ENCODE measurements around the gene OBSL1.

The OBSL1 gene

DNA sequence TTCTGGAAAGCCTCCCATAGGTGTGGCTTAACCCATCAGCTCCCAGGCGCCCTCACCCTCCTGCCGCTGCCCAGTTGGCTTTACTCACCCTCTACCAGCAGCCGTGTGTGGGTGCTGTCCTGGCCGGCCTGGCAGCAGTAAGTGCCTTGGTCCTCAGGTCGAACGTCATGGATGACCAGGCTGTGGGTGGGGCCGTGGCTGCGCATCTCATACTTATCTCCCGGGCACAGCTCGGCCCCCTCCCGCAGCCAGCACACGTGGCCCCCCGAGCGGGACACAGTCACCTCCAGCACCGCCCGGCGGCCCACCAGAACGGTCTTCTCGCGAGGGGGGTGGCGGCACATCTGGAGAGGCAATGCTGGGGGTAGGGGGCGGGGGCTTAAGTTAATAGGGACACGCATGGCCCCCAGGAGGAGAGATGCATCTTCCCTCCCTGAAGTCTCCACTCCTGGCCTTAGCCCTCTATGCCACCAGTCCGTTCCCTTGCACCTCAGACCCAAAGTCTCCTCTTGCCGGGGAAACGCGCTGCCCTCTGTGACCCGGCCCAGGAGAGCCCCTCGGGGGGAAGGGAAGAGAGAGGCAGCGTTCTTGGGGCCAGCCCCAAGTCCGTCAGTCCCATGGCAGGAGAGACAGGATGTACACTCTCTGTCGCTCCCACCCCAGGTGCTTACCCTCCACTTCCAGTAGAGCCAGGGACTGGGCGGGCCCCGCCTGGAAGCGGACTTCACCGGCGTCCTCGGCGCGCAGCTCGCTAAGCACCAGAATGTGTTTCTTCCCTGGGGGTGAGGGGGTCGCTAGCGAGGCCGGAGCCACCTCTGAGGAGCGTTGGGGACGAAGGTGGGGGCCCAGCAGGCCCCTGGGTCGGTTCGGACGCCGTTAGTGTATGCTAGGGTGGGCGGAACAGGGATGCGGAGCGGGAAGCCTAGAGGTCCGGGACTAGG is 19.6 kb downstream of the OBSL1 start:
- H3K27me3 Mint-ChIP-seq (ENCODE audit: low read depth, poor library complexity), result peaks cover 58% of the 10 kb centered on the region
- no peaks in the 10 kb centered on the region for H3K9me3 Mint-ChIP-seq
- TF ChIP-seq, protein P1, sequence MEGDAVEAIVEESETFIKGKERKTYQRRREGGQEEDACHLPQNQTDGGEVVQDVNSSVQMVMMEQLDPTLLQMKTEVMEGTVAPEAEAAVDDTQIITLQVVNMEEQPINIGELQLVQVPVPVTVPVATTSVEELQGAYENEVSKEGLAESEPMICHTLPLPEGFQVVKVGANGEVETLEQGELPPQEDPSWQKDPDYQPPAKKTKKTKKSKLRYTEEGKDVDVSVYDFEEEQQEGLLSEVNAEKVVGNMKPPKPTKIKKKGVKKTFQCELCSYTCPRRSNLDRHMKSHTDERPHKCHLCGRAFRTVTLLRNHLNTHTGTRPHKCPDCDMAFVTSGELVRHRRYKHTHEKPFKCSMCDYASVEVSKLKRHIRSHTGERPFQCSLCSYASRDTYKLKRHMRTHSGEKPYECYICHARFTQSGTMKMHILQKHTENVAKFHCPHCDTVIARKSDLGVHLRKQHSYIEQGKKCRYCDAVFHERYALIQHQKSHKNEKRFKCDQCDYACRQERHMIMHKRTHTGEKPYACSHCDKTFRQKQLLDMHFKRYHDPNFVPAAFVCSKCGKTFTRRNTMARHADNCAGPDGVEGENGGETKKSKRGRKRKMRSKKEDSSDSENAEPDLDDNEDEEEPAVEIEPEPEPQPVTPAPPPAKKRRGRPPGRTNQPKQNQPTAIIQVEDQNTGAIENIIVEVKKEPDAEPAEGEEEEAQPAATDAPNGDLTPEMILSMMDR (IDR thresholded peaks at IDR 0.05), result no peak
- no peak overlapping the region for H3K27ac Mint-ChIP-seq
- H3K4me1 Mint-ChIP-seq, result peaks cover 11% of the 10 kb centered on the region
- DNase-seq, result peak; percentile 51
- peaks cover 18% of the 10 kb centered on the region for H3K36me3 Mint-ChIP-seq (ENCODE audit: low read depth)
- H3K4me3 Mint-ChIP-seq, result peak overlapping the region; percentile 85

DNA sequence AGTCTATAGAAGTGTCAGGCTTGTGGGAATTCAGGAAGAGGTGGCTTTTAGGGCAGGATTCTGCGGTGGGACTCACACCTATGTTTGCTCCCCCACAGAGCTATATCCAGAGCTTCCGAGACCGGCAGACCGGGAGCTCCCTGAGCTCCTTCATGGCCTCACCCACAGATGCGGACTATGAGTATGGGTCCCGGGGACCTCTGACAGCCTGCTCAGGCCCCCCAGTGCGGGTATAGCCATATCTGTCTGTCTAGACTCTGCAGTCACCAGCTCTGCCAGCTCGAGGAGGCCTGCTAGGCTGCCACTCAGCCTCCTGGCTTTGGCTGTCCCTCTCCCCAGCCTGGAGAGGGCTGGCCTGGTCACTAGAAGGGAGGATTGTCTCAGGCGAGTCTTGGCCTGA is 21.7 kb downstream of the OBSL1 start:
- Mint-ChIP-seq H3K27ac (no peak overlapping the region), H3K9me3 (no peaks in the 10 kb centered on the region), H3K4me1 (peaks cover 15% of the 10 kb centered on the region), H3K4me3 (no peak overlapping the region), H3K27me3 (ENCODE audit: low read depth, poor library complexity) (peaks cover 79% of the 10 kb centered on the region), H3K36me3 (ENCODE audit: low read depth) (peaks cover 6% of the 10 kb centered on the region)
- DNase-seq, result no peak
- TF ChIP-seq, protein P1 (IDR thresholded peaks at IDR 0.05), result no peak

DNA sequence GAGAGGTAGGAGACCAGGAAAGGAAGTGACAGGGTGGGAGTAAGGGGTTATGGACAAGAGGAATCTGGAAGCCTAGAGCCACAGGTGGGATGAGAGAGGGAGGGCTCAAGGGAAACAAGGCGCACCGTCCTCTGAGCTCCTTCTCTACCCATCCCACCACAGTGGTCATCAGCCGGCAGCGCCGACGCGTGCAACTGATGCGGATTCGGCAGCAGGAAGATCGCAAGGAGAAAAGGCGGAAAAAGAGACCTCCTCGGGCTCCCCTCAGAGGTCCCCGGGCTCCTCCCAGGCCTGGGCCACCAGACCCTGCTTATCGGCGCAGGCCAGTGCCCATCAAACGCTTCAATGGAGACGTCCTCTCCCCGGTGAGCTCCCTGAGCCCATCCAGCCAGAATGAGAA is 22.3 kb downstream of the OBSL1 start:
- Mint-ChIP-seq H3K27ac (no peak overlapping the region), H3K9me3 (no peaks in the 10 kb centered on the region), H3K4me3 (no peak overlapping the region), H3K36me3 (ENCODE audit: low read depth) (peaks cover 3% of the 10 kb centered on the region), H3K27me3 (ENCODE audit: low read depth, poor library complexity) (peaks cover 83% of the 10 kb centered on the region), H3K4me1 (peaks cover 22% of the 10 kb centered on the region)
- no peak for DNase-seq
- TF ChIP-seq, protein P1 (IDR thresholded peaks at IDR 0.05), result no peak

DNA sequence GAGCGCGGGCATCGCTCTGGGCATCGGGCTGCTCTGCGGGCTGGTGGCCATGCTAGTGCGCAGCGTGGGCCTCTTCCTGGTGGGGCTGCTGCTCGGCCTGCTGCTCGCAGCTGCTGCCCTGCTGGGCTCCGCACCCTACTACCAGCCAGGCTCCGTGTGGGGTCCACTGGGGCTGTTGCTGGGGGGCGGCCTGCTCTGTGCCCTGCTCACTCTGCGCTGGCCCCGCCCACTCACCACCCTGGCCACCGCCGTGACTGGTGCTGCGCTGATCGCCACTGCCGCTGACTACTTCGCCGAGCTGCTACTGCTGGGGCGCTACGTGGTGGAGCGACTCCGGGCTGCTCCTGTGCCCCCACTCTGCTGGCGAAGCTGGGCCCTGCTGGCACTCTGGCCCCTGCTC is 23.7 kb downstream of the OBSL1 start:
- DNase-seq, result no peak
- no peak overlapping the region for H3K27ac Mint-ChIP-seq
- H3K27me3 Mint-ChIP-seq (ENCODE audit: low read depth, poor library complexity), result peaks cover 76% of the 10 kb centered on the region
- peaks cover 26% of the 10 kb centered on the region for H3K4me1 Mint-ChIP-seq
- no peak overlapping the region for H3K4me3 Mint-ChIP-seq
- H3K9me3 Mint-ChIP-seq, result no peaks in the 10 kb centered on the region
- TF ChIP-seq, protein P1 (IDR thresholded peaks at IDR 0.05), result no peak
- H3K36me3 Mint-ChIP-seq (ENCODE audit: low read depth), result no peaks in the 10 kb centered on the region

DNA sequence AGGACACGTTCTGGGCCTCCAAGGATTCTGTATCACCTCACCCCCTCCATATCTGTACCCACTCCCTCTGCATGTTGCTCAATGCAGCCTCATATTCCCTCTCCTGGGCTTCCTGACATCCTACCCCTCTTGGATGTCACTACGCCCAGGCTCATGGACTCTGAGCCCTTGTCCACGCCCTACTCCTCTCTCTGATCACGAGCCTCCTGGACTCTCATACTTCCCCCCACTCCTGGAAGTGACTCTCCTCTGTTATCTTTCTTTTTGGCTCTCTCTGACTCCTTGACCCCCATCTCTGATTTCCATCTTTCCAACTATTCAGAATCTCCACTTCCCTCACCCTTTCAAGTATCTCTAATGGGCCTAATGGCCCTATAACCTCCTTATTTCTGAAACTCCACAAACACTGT is 25.4 kb downstream of the OBSL1 start:
- Mint-ChIP-seq H3K4me3 (peak overlapping the region; percentile 11), H3K36me3 (ENCODE audit: low read depth) (peaks cover 3% of the 10 kb centered on the region), H3K9me3 (no peaks in the 10 kb centered on the region), H3K27ac (no peak overlapping the region), H3K4me1 (peaks cover 24% of the 10 kb centered on the region), H3K27me3 (ENCODE audit: low read depth, poor library complexity) (peaks cover 71% of the 10 kb centered on the region)
- TF ChIP-seq, protein P1 (IDR thresholded peaks at IDR 0.05), result no peak
- DNase-seq, result no peak

All from nephron progenitor cell (in vitro differentiated cells).